Measurements from ENCODE around the gene SETBP1.

DNA sequence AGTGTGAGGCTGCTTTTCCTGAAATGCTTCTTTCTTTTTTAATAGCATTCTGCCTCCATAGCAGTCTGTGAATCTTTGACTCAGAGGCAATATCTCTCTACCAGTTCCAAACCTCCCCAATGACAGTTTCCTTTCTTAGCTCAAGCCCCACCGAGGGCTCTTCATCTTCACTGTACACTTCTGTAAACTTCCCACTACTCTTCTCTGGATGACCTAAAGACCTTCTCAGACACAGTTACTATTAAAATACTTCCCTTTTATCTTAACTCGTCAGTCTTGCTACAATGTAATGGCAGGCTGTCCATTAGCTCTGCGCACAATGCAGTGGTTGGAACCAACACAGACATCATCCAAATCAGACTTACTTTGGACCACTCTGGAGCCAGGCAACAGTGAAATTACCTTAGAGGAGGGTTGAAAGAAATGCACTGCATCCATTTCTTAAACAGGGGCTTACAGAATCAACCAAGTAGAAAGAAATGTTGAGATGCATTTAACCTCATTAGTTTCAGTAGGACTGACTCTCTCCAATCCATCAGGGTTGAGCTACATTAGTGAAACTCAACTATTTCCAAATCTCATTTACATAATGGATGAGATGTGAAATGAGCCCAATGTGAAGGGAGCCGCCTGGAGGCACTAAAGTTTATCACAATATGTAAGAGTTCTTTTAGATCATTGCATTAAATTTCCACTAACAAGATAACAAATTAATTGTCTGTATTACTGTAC lies 343.8 kb downstream of the SETBP1 start:
- TF ChIP-seq ATF3 (CRISPR knock-in tag; conservative IDR thresholded peaks at IDR 0.05) (no peak), CTCF (IDR thresholded peaks at IDR 0.05) (no peak), IRF2 (CRISPR knock-in tag; IDR thresholded peaks at IDR 0.05; ENCODE audit: borderline replicate concordance, low read depth) (no peak), RELA (CRISPR knock-in tag; IDR thresholded peaks at IDR 0.05; ENCODE audit: borderline replicate concordance) (no peak), E2F1 (CRISPR knock-in tag; IDR thresholded peaks at IDR 0.05) (no peak), ZBTB43 (CRISPR knock-in tag; IDR thresholded peaks at IDR 0.05) (no peak), ZNF281 (CRISPR knock-in tag; IDR thresholded peaks at IDR 0.05) (no peak)
- TF ChIP-seq, protein P1, sequence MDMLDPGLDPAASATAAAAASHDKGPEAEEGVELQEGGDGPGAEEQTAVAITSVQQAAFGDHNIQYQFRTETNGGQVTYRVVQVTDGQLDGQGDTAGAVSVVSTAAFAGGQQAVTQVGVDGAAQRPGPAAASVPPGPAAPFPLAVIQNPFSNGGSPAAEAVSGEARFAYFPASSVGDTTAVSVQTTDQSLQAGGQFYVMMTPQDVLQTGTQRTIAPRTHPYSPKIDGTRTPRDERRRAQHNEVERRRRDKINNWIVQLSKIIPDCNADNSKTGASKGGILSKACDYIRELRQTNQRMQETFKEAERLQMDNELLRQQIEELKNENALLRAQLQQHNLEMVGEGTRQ (CRISPR knock-in tag; IDR thresholded peaks at IDR 0.05), result no peak
